22Rv1 (cell line): ENCODE data around the gene NBEA.

Experiments used
- H3K27ac ChIP-seq: fragments of 450-650 bp; 2 replicates; pipeline ENCODE4 v1.5.1; 2017
- ZFX ChIP-seq: fragments of 450-650 bp; IDR thresholded peaks from 2 replicates; pipeline ENCODE4 v1.6.1; 2017; ENCODE audit warnings: antibody characterized with exemption, borderline replicate concordance
- TF ChIP-seq, protein P1 (sequence below): fragments of 450-650 bp; IDR thresholded peaks from 2 replicates; pipeline ENCODE4 v1.5.1; 2017; ENCODE audit warnings: mild to moderate bottlenecking

Gene NBEA

DNA sequence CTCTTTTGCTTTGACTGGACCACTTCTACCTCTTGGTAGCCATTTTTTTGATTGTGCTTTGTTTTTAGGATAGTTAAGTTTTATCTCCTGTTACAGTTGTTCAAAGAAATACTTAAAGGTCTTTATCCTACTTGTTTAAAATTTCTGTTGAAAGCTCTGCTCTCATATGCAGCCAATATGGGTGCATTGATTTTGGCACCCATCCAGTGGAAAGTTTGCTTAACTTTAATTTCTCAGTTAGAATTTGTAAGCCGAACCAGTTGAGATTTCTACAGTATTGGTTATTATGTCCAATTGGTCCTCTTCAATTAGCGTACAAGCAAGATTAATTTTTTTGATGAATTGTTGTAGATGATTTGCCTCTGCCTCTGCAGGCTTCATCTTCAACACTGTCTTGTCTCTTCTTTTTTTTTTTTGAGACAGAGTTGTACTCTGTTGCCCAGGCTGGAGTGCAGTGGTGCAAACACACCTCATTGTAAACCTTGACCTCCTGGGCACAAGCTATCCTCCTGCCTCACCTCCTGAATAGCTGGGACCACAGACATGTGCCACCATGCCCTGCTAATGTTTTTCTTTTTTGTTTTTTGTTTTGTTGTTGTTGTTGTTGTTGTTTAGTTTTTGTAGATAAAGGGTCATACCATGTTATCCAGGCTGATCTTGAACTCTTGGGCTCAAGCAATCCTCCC is 469.1 kb downstream of the NBEA start:
- H3K27ac ChIP-seq = no peak overlapping the region
- TF ChIP-seq, protein P1, sequence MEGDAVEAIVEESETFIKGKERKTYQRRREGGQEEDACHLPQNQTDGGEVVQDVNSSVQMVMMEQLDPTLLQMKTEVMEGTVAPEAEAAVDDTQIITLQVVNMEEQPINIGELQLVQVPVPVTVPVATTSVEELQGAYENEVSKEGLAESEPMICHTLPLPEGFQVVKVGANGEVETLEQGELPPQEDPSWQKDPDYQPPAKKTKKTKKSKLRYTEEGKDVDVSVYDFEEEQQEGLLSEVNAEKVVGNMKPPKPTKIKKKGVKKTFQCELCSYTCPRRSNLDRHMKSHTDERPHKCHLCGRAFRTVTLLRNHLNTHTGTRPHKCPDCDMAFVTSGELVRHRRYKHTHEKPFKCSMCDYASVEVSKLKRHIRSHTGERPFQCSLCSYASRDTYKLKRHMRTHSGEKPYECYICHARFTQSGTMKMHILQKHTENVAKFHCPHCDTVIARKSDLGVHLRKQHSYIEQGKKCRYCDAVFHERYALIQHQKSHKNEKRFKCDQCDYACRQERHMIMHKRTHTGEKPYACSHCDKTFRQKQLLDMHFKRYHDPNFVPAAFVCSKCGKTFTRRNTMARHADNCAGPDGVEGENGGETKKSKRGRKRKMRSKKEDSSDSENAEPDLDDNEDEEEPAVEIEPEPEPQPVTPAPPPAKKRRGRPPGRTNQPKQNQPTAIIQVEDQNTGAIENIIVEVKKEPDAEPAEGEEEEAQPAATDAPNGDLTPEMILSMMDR = no peak
- no peak for TF ChIP-seq ZFX

DNA sequence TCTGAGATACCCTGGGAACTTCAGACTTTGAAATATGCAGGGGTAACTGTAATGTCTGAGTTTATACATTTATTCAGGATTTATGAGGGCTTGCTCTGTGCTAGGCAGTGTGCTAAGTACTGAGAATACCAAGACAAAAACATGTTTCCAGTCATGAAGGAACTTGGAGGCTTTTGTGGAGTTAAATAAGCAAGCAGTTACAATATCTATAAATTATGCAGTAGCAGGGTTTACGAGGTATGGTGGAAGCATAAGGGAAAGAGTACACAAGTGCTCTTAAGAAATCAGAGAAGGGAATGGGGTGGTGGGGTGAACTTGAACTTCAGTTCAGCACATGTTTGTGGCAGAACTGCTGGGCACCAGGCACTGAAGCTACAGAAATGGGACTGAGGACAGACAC is 506.4 kb downstream of the NBEA start:
- H3K27ac ChIP-seq = no peak overlapping the region
- TF ChIP-seq, protein P1 = no peak
- TF ChIP-seq ZFX = no peak

DNA sequence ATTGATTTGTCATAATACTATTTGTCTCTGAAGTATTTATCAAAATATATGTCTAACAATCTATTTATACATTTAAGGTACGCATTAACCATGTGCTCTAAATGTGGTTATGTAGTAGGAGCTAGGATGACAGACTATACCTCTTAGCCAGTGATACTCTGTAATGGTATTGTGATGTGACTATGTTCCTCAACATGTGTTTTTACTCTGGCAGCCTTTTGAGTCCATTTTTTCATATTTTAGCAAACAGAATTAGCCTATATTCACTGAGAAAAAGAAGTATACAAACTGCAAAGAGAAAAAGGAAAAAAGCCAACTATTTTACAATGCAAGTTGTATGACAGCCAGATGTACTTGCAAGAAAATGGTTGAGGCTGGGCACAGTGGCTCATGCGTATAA is 507.8 kb downstream of the NBEA start:
- no peak overlapping the region for H3K27ac ChIP-seq
- TF ChIP-seq, protein P1 = no peak
- no peak for TF ChIP-seq ZFX

DNA sequence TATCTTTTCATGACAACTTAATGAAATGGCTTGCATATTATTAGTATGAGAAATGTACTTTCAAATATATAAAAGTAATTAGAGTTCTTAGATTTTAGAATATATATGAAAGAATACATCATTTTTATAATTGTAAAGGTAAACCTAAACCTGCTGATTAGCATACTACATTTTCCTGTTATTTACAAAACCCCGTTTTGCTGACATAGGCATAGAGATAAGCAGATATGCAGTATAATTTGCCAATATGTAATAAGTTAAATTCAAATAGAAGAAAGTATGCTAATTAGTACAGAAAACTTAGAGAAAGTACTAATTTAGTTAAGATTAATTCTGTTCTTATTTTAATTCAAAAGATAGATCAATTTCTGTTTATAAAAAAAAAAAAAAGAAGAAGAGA is 513.0 kb downstream of the NBEA start:
- TF ChIP-seq, protein P1 = no peak
- no peak for TF ChIP-seq ZFX
- no peak overlapping the region for H3K27ac ChIP-seq

DNA sequence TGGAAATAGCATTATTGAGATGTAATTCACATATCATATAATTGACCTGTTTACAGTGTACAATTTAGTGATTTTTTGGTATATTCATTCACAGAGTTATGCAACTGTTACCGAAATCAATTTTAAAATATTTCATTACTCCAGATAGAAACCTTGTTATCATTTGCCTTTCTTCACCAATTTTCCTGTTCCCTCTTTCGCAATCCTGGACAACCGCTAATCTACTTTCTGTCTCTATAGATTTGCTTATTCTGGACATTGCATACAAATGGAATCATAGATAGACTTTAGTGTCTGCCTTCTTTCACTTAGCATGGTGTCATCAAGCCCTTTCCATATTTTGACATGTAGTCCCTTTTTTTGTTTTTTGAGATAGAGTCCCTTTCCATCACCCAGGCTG is 515.2 kb downstream of the NBEA start:
- no peak overlapping the region for H3K27ac ChIP-seq
- TF ChIP-seq, protein P1 = no peak
- no peak for TF ChIP-seq ZFX

DNA sequence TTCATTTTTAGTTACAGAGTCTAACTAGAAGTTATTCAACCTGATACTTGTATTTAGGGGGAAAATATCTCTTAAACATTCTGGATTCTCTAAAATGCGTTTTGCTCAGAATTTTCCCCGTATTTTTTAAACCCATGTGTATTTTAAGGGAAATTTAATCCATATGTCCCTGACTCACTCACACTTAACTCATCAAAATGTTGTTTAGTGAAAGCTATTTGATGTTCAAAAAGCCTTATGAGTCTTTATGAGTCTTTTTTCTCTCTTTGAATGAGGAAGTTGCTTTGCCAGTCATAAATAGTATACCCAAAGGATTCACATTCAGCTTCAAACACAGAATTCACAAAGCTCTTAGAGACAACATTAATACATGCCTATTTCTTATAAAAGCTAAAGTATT is 518.0 kb downstream of the NBEA start:
- no peak for TF ChIP-seq ZFX
- TF ChIP-seq, protein P1 = no peak
- H3K27ac ChIP-seq = no peak overlapping the region

DNA sequence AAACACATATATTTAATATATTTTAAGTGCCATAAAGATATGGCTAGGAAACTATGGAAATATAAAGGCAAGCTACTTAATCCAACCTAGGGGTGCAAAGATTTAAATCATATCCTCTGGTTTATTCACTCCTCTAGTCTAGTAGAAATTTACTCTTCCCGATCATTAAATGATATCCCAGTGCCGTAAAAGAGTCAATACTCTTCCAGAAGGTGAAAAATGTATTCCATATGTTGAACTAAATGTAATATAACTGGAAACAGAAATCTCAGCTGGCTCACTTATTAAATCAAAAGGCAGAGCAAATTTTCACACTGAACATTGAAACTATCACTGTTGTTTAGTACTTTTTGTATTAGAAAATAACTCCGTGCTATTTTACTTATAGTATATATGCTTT is 523.3 kb downstream of the NBEA start:
- TF ChIP-seq, protein P1 = no peak
- no peak for TF ChIP-seq ZFX
- H3K27ac ChIP-seq = no peak overlapping the region
